Stimulated activated effector memory CD8-positive, alpha-beta T cell treated with anti-CD3 and anti-CD28 coated beads, Interleukin-12 subunit alpha, Interleukin-12 subunit beta, amount 100 ng/mL, for 72 hours (primary cell): ENCODE measurements around the gene RPS2.

Source experiments
- ATAC-seq: fragments of 150-1000 bp; cut with Tn5 transposase; 2 replicates; pipeline ENCODE4 v1.10.0; 2021
- DNase-seq, 2 donors: peaks; one replicate each; pipeline ENCODE4 v3.0.0; 2021 to 2022; ENCODE audit warnings: low spot score in 2 of 2
- H3K27ac Mint-ChIP-seq: one replicate; pipeline ENCODE4 v1.8.0; 2022; ENCODE audit warnings: mild to moderate bottlenecking, mixed read lengths
- H3K36me3 Mint-ChIP-seq: one replicate; pipeline ENCODE4 v1.8.0; 2022; ENCODE audit warnings: mild to moderate bottlenecking, mixed read lengths
- H3K4me1 Mint-ChIP-seq: one replicate; pipeline ENCODE4 v1.8.0; 2022; ENCODE audit warnings: mixed read lengths
- H3K4me3 Mint-ChIP-seq: one replicate; pipeline ENCODE4 v1.8.0; 2022; ENCODE audit warnings: mild to moderate bottlenecking, mixed read lengths
- H3K9me3 Mint-ChIP-seq: one replicate; pipeline ENCODE4 v1.8.0; 2022; ENCODE audit warnings: mixed read lengths

Gene RPS2

DNA sequence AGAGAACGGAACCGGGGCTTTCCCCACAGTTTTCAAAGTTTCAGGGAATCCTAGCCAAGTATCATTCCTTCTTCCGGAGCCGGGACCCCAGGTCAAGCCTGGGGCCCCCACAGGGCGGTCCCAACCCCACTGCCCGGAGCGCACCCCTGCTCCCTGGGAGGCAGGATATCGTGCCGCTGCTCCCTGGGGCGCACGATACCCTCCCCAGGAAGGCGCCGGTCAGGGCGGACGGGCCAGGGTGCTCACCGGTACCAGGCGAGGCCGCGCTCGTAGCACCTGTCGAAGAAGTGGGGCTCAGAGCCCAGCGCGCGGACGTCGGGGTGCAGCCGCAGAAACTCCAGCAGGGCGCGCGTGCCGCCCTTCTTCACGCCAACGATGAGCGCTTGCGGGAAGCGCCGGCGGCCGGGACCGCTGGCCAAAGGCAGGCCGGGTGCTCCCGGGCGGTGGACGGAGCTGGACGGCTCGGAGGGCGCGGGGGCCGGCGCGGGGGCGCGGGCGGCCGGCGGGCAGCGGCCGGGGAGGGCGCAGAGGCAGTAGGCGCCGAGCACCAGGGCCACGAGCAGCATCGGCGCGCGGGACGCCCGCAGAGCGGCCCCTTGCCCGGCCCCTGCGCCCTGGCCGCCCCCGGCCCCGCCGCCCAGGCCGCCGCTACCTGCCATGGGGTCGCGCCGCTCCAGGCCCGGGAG is 46.8 kb downstream of the RPS2 start:
- H3K36me3 Mint-ChIP-seq, result no peaks in the 10 kb centered on the region
- no peaks in the 10 kb centered on the region for H3K9me3 Mint-ChIP-seq
- peaks cover 6% of the 10 kb centered on the region for H3K4me1 Mint-ChIP-seq
- no peak for ATAC-seq
- H3K27ac Mint-ChIP-seq, result no peak overlapping the region
- no peak overlapping the region for H3K4me3 Mint-ChIP-seq
- DNase-seq, result no peak

DNA sequence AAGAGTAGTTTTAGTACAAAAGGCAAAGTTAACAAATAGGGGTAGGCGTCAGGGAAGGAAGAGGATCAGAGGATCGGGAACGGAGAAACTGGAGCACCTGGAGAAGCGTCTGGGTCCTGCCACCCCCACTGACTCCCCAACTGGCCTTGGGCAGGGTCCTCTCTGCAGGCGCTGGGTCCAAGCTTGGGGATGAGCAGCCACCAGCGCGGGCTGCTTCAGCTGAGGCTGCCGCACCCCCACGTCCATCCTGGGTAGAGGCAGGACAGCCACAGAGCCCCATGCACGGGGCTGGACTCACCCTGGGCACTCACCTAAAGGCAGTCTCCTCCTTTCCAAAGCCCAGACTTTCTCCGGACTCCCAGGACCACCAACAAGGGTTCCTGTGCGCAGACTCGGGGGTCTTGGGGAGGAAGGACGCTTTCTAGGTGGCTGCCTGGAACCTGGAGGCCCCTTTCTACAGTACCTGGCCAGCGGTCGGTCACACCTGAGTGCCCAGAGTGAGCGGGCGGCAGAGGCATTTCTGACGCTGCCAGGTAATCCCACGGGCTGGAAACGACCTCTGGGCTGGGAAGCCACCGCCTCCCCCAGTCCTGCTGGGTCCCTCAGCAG is 47.5 kb downstream of the RPS2 start:
- ATAC-seq, result no peak

DNA sequence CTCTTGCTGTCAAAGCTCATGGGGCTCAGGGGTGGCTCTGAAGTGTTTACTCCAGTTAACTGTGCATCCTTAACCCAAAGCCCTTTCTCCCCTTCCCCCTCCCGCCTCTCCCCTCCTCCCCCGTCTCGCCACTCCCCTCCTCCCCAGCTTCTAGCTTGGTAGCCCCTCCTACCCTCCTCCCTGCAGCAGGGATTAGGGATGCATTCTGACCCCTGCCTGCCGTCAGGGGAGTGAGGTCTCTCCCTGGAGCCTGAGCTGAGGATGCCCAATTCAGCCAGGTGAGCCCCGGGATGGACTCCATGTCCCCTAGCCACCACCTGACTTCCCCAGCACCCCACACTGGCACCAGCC is 48.0 kb downstream of the RPS2 start:
- no peak overlapping the region for H3K4me3 Mint-ChIP-seq
- H3K27ac Mint-ChIP-seq, result no peak overlapping the region
- H3K36me3 Mint-ChIP-seq, result no peaks in the 10 kb centered on the region
- DNase-seq (no peak), ATAC-seq (no peak)
- peaks cover 6% of the 10 kb centered on the region for H3K4me1 Mint-ChIP-seq
- no peaks in the 10 kb centered on the region for H3K9me3 Mint-ChIP-seq

More for the DNA sequence above, 47.5 kb downstream of the RPS2 start:
- H3K9me3 Mint-ChIP-seq, result no peaks in the 10 kb centered on the region
- H3K36me3 Mint-ChIP-seq, result no peaks in the 10 kb centered on the region
- H3K4me3 Mint-ChIP-seq, result no peak overlapping the region
- no peak for DNase-seq
- H3K27ac Mint-ChIP-seq, result no peak overlapping the region
- H3K4me1 Mint-ChIP-seq, result peaks cover 6% of the 10 kb centered on the region

DNA sequence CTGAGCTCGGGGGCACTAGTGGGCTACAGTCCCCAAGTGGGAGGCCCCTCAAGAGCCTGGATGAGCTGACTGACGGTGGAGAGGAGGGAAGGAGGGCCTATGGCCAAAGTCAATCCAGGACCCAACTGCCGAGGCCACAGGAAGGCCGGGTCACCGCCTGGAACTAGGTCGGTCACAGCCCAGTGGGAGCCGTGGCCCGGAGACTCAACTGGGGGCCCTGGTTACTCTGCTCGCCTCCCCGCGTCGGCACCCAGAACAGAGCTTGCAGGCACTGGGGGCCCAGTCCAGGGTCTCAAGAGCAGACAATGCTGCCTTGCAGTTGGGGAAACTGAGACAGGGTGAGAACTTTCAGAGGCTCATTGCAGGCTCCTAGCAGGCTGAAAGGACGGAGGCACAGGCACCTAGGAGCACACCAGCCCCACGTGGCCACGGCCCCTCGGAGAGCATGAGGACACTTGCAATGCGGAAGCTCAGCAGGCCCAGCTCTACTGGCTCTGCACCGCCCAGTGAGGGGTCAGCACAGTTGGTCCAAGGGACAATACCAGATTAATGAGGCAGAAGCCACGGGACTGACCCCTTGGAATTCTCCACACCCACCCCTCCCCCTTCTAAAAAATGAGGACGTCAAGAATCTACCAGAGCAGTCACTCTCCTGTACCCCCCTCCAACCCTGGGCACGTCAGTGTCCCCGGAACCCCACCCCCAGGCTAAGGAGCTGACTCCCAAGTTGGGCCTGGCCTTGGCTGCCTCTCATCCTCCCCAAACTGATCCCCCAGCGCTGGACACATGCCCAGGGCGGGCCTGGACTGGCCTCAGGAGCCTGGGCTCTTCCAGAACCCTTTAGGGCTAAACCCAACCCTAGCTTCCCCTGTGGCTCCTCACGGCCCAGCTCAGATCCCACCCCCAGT is 48.6 kb downstream of the RPS2 start:
- ATAC-seq (no peak), DNase-seq (no peak)
- Mint-ChIP-seq H3K9me3 (no peaks in the 10 kb centered on the region), H3K36me3 (no peaks in the 10 kb centered on the region), H3K27ac (no peak overlapping the region), H3K4me1 (peaks cover 6% of the 10 kb centered on the region), H3K4me3 (no peak overlapping the region)

DNA sequence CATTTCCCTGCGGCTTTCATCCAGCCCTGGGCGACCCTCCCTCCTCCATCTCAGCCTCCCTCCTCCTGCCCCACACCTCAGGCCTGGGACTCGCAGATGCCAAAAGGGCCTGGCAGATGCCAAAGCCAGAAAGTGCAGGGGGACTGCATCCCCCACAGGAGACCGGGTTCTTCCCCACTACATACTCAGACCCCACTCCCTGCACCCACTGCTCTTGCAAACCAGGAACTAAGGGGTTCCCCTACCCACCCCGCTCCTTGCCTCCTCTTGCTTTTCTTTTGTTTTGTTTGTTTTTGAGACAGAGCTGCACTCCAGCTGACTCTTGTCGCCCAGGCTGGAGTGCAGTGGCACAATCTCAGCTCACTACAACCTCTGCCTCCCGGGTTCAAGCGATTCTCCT is 49.6 kb downstream of the RPS2 start:
- H3K4me3 Mint-ChIP-seq, result no peak overlapping the region
- no peak overlapping the region for H3K27ac Mint-ChIP-seq
- no peaks in the 10 kb centered on the region for H3K9me3 Mint-ChIP-seq
- ATAC-seq, result no peak
- no peaks in the 10 kb centered on the region for H3K36me3 Mint-ChIP-seq
- DNase-seq, result no peak
- H3K4me1 Mint-ChIP-seq, result no peaks in the 10 kb centered on the region

DNA sequence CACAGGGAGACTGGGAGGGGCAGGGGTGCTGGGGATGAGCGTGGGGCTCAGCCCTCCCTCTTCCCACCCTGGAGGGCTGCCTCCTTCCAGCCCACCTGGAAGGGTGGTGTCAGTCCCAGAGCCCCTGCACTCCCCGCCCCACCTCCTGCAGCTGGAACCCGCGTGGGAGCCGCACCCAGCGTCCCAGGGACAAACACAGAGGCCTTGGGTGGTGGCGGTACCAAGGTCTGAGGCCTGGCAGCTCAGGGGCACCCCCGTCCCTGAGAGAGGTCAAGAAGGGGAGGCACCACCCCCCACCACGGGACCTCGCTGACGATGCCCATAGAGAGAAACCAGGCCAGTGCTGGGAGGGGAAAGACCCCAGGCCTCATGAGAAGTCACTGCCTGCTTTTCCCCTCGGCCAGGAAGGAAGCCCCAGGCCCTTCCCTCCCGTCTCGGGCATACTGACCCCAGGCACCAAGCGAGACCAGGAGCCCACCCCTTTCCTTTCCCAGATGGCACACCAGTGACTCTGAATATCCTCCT is 50.5 kb downstream of the RPS2 start:
- no peak for DNase-seq
- no peaks in the 10 kb centered on the region for H3K9me3 Mint-ChIP-seq
- H3K36me3 Mint-ChIP-seq, result no peaks in the 10 kb centered on the region
- ATAC-seq, result no peak
- H3K4me3 Mint-ChIP-seq, result no peak overlapping the region
- no peaks in the 10 kb centered on the region for H3K4me1 Mint-ChIP-seq
- no peak overlapping the region for H3K27ac Mint-ChIP-seq

DNA sequence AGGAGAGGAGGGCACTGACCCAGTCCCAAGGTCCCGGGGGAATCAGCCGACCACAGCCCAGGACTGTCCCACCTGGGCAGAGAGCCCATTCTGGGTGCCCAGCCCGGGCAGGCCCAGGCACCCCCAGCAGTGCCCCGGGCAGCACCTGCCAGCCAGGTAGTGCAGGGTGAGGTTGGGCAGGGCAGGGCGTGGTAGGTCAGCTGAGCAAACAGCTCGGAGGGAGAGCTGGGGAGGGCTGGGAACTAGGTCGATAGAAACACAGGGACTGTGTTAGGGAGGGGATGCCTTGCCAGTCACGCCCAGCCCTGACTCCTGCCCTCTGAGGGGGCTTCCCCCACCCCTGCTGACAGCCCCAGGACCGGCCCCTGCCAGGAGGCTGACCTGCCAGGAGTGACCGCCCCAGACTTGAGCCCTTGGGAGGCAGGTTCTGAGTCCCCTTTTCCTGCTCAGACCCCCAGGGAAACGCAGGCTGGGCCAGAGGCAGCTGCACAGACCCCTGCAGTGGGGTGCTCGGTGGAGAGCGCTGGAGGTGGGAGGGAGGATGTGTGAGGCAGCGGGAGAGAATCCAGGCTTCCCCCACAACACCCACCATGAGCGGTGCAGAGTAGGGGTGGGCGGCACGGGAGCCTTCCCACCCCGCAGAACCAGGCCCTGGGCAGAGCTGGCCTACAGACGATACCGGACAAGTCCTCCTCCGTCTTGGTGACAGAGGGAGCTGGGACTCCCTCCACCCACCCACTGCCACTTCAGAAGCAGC is 51.1 kb downstream of the RPS2 start:
- Mint-ChIP-seq H3K4me1 (no peaks in the 10 kb centered on the region), H3K4me3 (no peak overlapping the region), H3K9me3 (no peaks in the 10 kb centered on the region), H3K36me3 (no peaks in the 10 kb centered on the region), H3K27ac (no peak overlapping the region)
- ATAC-seq (peak; percentile 6), DNase-seq (no peak)

DNA sequence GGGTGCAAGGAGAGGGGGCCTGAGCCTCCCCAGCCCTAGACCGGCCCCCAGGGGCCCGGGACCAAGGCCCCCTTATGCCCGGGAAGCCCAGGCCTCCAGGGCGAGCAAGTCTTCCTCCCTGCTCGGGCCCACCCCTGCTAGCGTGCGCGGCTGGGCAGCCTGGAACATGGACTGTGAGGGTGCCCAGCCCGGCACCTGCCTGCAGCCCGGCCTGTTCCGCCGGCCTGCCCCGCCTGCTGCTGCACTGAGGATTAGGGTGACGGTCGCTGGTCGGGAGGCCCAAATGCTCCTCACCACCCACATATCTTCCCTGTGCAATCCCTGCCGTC is 52.4 kb downstream of the RPS2 start:
- DNase-seq (no peak), ATAC-seq (no peak)
- H3K36me3 Mint-ChIP-seq, result no peaks in the 10 kb centered on the region
- H3K9me3 Mint-ChIP-seq, result no peaks in the 10 kb centered on the region
- H3K27ac Mint-ChIP-seq, result no peak overlapping the region
- no peaks in the 10 kb centered on the region for H3K4me1 Mint-ChIP-seq
- no peak overlapping the region for H3K4me3 Mint-ChIP-seq
